ENCODE measurements around the gene CPEB2. TPM values are rescaled to one million over a fixed set of nuclear protein-coding genes. Genes with fewer than 3 reads are reported as not detected.
"Not testable (repeated sequence)": the region's sequence is repeated elsewhere in the genome, so short reads cannot be mapped to it uniquely, and the experiment has no call there.

The CPEB2 gene
- total RNA-seq, 8 experiments from 2014 or later, result 8.4 to 39.9 (median 14.9) TPM

GRCh38 chr4:15078682-15079642 lies 76.7 kb downstream of the CPEB2 start:
- H3K27ac ChIP-seq, result no peak overlapping the region
- WGBS, 10 experiments, result 38 to 100% (median 86%) methylated on average over 1 to 8 of the region's 8 CpGs
- no peak overlapping the region for H3K4me3 ChIP-seq
- in situ Hi-C loops (cut with MboI; ENCODE audit: low pct_unique_long_range_greater_than_20kb in 2 of 9, low sequenced_read_pairs in 9 of 9, unreplicated experiment in 9 of 9), result no loop called here
- no peaks in the 10 kb centered on the region for H3K4me1 ChIP-seq (replicated peaks in 1 of 2)
- ATAC-seq (replicated peaks in 6 of 8), result no peak

GRCh38 chr4:15084780-15085179 lies 82.5 kb downstream of the CPEB2 start:
- in situ Hi-C loops (cut with MboI; ENCODE audit: low pct_unique_long_range_greater_than_20kb in 2 of 9, low sequenced_read_pairs in 9 of 9, unreplicated experiment in 9 of 9), result no loop called here
- 0 to 100% (median 80%) methylated on average over 1 of the region's 1 CpG; no CpG with 5 or more reads in 2 of the 10 experiments for WGBS, 10 experiments

GRCh38 chr4:15085762-15086161 lies 83.5 kb downstream of the CPEB2 start:
- H3K27ac ChIP-seq; ATAC-seq (replicated peaks in 6 of 8); H3K4me3 ChIP-seq; H3K4me1 ChIP-seq (replicated peaks in 1 of 2); in situ Hi-C loops (cut with MboI; ENCODE audit: low pct_unique_long_range_greater_than_20kb in 2 of 9, low sequenced_read_pairs in 9 of 9, unreplicated experiment in 9 of 9): not testable (repeated sequence)
- 17 to 80% (median 35%) methylated on average over 1 to 2 of the region's 3 CpGs; no CpG with 5 or more reads in 5 of the 10 experiments for WGBS, 10 experiments

More at GRCh38 chr4:15084780-15085179, 82.5 kb downstream of the CPEB2 start:
- ATAC-seq (replicated peaks in 6 of 8), result no peak
- Histone ChIP-seq H3K27ac (no peak overlapping the region), H3K4me1 (replicated peaks in 1 of 2) (no peaks in the 10 kb centered on the region), H3K4me3 (no peak overlapping the region)

GRCh38 chr4:15086259-15086658 lies 84.0 kb downstream of the CPEB2 start:
- H3K4me3 ChIP-seq; H3K27ac ChIP-seq; ATAC-seq (replicated peaks in 6 of 8); H3K4me1 ChIP-seq (replicated peaks in 1 of 2); in situ Hi-C loops (cut with MboI; ENCODE audit: low pct_unique_long_range_greater_than_20kb in 2 of 9, low sequenced_read_pairs in 9 of 9, unreplicated experiment in 9 of 9): not testable (repeated sequence)
- 20 to 86% (median 80%) methylated on average over 1 of the region's 2 CpGs; no CpG with 5 or more reads in 5 of the 10 experiments for WGBS, 10 experiments

GRCh38 chr4:15088394-15089035 lies 86.2 kb downstream of the CPEB2 start:
- in situ Hi-C loops (cut with MboI; ENCODE audit: low pct_unique_long_range_greater_than_20kb in 2 of 9, low sequenced_read_pairs in 9 of 9, unreplicated experiment in 9 of 9), result no loop called here
- WGBS, 10 experiments, result 43 to 94% (median 82%) methylated on average over 1 to 4 of the region's 4 CpGs
- Histone ChIP-seq H3K4me1 (replicated peaks in 1 of 2) (no peaks in the 10 kb centered on the region), H3K27ac (no peak overlapping the region), H3K4me3 (no peak overlapping the region)
- no peak for ATAC-seq (replicated peaks in 6 of 8)

DNA sequence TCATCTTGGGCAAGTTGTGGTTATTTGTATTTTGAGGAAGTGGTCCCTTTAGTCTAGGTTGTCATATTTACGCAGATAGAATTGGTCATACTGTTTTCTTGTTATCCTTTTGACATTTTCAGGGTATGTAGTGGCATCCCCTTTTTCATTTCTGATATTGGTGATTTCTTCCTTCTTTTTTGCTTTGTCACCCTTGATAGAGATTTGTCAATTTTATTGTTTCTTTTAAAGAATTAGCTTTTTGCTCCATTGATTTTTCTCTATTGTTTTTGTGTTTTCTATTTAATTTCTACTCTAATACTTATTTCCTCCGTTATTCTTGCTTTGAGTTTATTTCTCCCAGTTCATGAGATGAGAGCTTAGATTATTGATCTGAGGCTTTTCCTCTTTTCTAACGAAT lies 87.7 kb downstream of the CPEB2 start:
- no peak for ATAC-seq (replicated peaks in 6 of 8)
- 51 to 100% (median 89%) methylated on average over 2 to 3 of the region's 3 CpGs for WGBS, 10 experiments
- in situ Hi-C loops (cut with MboI; ENCODE audit: low pct_unique_long_range_greater_than_20kb in 2 of 9, low sequenced_read_pairs in 9 of 9, unreplicated experiment in 9 of 9), result no loop called here
- no peak overlapping the region for H3K27ac ChIP-seq
- H3K4me1 ChIP-seq (replicated peaks in 1 of 2), result no peaks in the 10 kb centered on the region
- no peak overlapping the region for H3K4me3 ChIP-seq

DNA sequence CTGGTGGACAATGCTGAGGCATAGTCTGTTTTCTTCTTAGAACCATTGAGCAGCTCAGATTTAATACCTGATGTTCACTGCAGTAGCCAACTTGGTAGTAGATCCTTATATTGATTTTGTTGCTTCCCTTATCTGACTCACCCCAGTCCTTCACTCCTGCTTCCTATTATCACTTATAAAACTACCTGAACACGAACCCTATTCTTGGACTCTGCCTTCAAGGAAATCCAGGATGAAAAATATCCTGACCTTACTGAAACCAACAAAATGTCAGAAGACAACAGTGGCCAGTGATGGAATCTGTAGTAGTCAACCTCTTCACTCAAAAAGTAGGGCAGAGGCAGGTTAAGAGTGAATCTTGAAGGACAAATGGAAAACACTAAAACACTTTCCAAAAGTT lies 98.1 kb downstream of the CPEB2 start:
- Histone ChIP-seq H3K4me3 (no peak overlapping the region), H3K27ac (no peak overlapping the region), H3K4me1 (replicated peaks in 1 of 2) (no peaks in the 10 kb centered on the region)
- ATAC-seq (replicated peaks in 6 of 8), result no peak
- whole genome bisulfite sequencing, 10 experiments, result 0 to 77% (median 49%) methylated on average over 1 of the region's 1 CpG; no CpG with 5 or more reads in 2 of the 10 experiments
- in situ Hi-C loops (cut with MboI; ENCODE audit: low pct_unique_long_range_greater_than_20kb in 2 of 9, low sequenced_read_pairs in 9 of 9, unreplicated experiment in 9 of 9), result no loop called here

DNA sequence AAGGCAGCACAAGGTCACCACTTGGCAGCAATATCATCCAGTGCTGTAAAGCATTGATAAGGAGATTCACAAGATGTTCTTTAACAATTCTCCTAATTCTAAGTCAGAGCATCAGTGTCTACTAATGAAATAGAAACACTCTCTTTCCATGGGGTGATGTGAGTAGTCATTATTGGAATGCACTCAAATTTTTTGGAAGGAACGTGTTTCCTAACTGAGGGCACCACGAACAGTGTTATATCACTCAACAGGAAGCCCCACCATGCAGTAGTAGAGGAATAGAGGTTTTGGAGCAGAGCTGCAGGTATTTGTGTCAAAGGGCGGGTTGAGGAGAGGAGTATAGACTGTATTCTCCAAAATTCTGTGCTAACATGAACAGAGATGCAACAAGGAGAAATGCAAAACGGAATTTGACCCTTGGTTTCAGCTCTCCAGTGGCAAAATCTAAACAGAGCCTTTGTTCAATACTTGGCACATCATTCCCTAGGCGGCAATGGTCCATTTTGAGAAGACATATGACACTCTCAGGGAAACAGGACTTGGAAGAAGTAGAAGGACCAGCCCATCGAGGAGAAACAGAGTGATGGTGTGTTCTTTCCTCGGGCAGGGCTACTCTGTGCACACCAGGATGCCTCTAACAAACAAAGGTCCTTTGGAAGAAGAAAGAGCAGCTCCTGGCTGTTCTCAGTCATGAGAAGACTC lies 98.9 kb downstream of the CPEB2 start:
- H3K4me1 ChIP-seq (replicated peaks in 1 of 2), result peaks cover 0 to 2% of the 10 kb centered on the region in 2 donors
- no peak overlapping the region for H3K27ac ChIP-seq
- WGBS, 10 experiments, result 23 to 87% (median 69%) methylated on average over 2 to 7 of the region's 7 CpGs; no CpG with 5 or more reads in 2 of the 10 experiments
- no peak overlapping the region for H3K4me3 ChIP-seq
- ATAC-seq (replicated peaks in 6 of 8), result no peak
- in situ Hi-C loops (cut with MboI; ENCODE audit: low pct_unique_long_range_greater_than_20kb in 2 of 9, low sequenced_read_pairs in 9 of 9, unreplicated experiment in 9 of 9), result no loop called here

GRCh38 chr4:15104825-15105224 lies 102.5 kb downstream of the CPEB2 start:
- peak in 4 of 8 experiments; percentile 21 to 58 (median 36) for ATAC-seq (replicated peaks in 6 of 8)
- peaks cover 0 to 6% of the 10 kb centered on the region in 2 donors for H3K4me1 ChIP-seq (replicated peaks in 1 of 2)
- in situ Hi-C loops (cut with MboI; ENCODE audit: low pct_unique_long_range_greater_than_20kb in 2 of 9, low sequenced_read_pairs in 9 of 9, unreplicated experiment in 9 of 9), result no loop called here
- H3K4me3 ChIP-seq, result no peak overlapping the region
- WGBS, 10 experiments, result 80 to 100% (median 92%) methylated on average over 1 of the region's 1 CpG; no CpG with 5 or more reads in 6 of the 10 experiments
- no peak overlapping the region for H3K27ac ChIP-seq

GRCh38 chr4:15106399-15106798 lies 104.1 kb downstream of the CPEB2 start:
- H3K4me1 ChIP-seq (replicated peaks in 1 of 2), result peaks cover 0 to 6% of the 10 kb centered on the region in 2 donors
- in situ Hi-C loops (cut with MboI; ENCODE audit: low pct_unique_long_range_greater_than_20kb in 2 of 9, low sequenced_read_pairs in 9 of 9, unreplicated experiment in 9 of 9), result no loop called here
- H3K4me3 ChIP-seq, result no peak overlapping the region
- WGBS, 10 experiments, result 50 to 92% (median 72%) methylated on average over 1 to 5 of the region's 5 CpGs; no CpG with 5 or more reads in 1 of the 10 experiments
- peak in 5 of 8 experiments; percentile 65 to 95 (median 82) for ATAC-seq (replicated peaks in 6 of 8)
- peak overlapping the region in 1 of 2 donors; percentile 56 for H3K27ac ChIP-seq

DNA sequence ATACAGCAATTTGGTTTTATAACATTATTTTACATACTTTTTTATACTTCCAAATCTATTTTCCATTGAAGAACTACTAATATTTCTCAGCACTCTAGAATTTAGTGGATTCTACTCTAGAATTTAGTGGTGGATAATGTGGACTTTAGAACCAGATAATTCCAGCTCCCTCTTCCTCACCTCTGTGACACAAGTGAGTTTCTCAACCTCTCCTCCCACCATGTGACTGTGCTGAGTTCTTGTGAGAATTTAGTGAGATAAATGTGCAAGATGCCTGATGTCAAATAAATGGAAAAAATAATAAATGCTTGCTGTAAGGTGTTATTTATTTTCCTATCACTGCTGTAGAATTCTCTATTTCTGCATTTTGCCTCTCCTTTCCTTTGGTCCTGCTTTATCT lies 107.3 kb downstream of the CPEB2 start:
- in situ Hi-C loops (cut with MboI; ENCODE audit: low pct_unique_long_range_greater_than_20kb in 2 of 9, low sequenced_read_pairs in 9 of 9, unreplicated experiment in 9 of 9), result no loop called here
- H3K27ac ChIP-seq, result no peak overlapping the region

GRCh38 chr4:15110120-15110571 lies 107.9 kb downstream of the CPEB2 start:
- Histone ChIP-seq H3K27ac (no peak overlapping the region), H3K4me3 (no peak overlapping the region), H3K4me1 (replicated peaks in 1 of 2) (peaks cover 0 to 6% of the 10 kb centered on the region in 2 donors)
- in situ Hi-C loops (cut with MboI; ENCODE audit: low pct_unique_long_range_greater_than_20kb in 2 of 9, low sequenced_read_pairs in 9 of 9, unreplicated experiment in 9 of 9), result no loop called here
- ATAC-seq (replicated peaks in 6 of 8), result no peak

More for the DNA sequence above, 107.3 kb downstream of the CPEB2 start:
- peaks cover 0 to 6% of the 10 kb centered on the region in 2 donors for H3K4me1 ChIP-seq (replicated peaks in 1 of 2)
- no peak overlapping the region for H3K4me3 ChIP-seq
- no peak for ATAC-seq (replicated peaks in 6 of 8)
